ENCODE results near the gene DDX1. TPM values are rescaled to one million over a fixed set of nuclear protein-coding genes. Genes with fewer than 3 reads are reported as not detected.
A peak's percentile ranks its signal among the peaks of the same experiment; 100 is the strongest.

Gene DDX1
- total and polyA plus RNA-seq, 9 of the 15 experiments (the other 6 are each of a cell fraction or from before 2014, with no cell fraction given) = 116 to 277 (median 232) TPM

DNA sequence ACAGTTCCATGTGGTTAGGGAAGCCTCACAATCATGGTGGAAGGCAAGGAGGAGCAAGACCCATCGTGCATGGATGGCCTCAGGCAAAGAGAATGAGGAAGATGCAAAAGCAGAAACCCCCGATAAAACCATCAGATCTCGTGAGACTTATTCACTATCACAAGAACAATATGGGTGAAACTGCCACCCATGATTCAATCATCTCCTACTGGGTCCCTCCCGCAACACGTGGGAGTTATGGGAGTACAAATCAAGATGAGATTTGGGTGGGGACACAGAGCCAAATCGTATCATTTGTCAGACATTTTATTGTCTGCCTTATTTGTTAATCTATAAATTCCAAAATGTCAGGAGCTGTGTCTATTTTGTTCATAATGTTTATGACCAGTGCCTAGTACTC is 48.1 kb upstream of the DDX1 start (continued):
- TF ChIP-seq ATF3 (IDR thresholded peaks at IDR 0.05) (no peak), ATF3 (CRISPR knock-in tag; conservative IDR thresholded peaks at IDR 0.05) (no peak), ZNF165 (CRISPR knock-in tag; IDR thresholded peaks at IDR 0.05; ENCODE audit: borderline replicate concordance) (no peak)

DNA sequence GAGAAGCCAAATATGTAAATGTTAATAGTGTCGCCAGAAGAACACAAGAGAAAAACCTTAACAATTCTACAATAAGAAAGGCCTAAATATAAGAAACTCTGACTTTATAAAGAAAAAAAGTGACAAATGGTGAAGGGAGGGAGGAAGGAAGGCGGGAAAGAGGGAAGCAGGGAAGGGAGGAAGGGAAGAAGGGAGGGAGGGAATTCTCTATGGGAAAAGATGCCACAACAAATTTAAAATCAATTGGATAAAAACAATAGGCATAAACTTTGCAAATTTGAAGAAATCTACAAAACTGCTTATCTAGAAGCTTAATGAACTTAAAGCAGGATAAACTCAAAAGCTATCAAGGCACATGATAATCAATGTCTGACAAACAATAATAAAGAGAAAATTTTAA is 47.4 kb upstream of the DDX1 start:
- Histone ChIP-seq H3K9me1 (ENCODE audit: control insufficient read depth, insufficient read depth, low read length) (no peaks in the 10 kb centered on the region), H3K4me1 (replicated peaks in 1 of 2; ENCODE audit: control insufficient read depth in 2 of 2, insufficient read depth in 2 of 2, low read length in 2 of 2) (peaks cover 0 to 7% of the 10 kb centered on the region in 2 experiments; a peak in 2 of 5 replicates), H2AFZ (ENCODE audit: low read depth, low read length) (no peak overlapping the region), H3K79me2 (ENCODE audit: control insufficient read depth, insufficient read depth, low read length) (peaks cover 75% of the 10 kb centered on the region), H3K27ac (ENCODE audit: extremely low read depth, low read depth, low read length) (no peak overlapping the region), H3K4me3 (no peak overlapping the region), H3K9me3 (replicated peaks; ENCODE audit: control insufficient read depth, insufficient read depth, low read depth, low read length) (peaks cover 2% of the 10 kb centered on the region; the same call in 1 of the 2 replicates), H3K9ac (ENCODE audit: insufficient read depth in 1 of 2, low read depth in 2 of 2, low read length in 2 of 2) (no peak overlapping the region), H4K20me1 (replicated peaks; ENCODE audit: control insufficient read depth, insufficient read depth, low read length) (no peaks in the 10 kb centered on the region), H3K27me3 (ENCODE audit: control insufficient read depth in 2 of 2, insufficient read depth in 2 of 2, low read length in 2 of 2) (no peaks in the 10 kb centered on the region), H3K36me3 (ENCODE audit: control insufficient read depth, insufficient read depth, low read length) (peaks cover 77% of the 10 kb centered on the region), H3K4me2 (ENCODE audit: insufficient read depth, low read length) (no peak overlapping the region)
- ATAC-seq (no peak), FAIRE-seq (no peak), DNase-seq (ENCODE audit: extremely low read depth in 1 of 4, low spot score in 3 of 4) (no peak)
- intact Hi-C loops (cut with micrococcal nuclease) = no loop called here
- POLR2A ChIA-PET = interaction anchor here (0.8 to 2.0 kb wide), 3 partner anchors 10 to 205 kb away, joined by 3 to 5 read pairs (median 5); no protein-coding TSS in a partner anchor
- CTCF ChIA-PET (ENCODE audit: low intra/inter-chr PET ratio) = no interaction called here
- BruUV-seq (replicated peaks) = no TSS peak
- 100% methylated on average over 2 of the region's 2 CpGs for WGBS (ENCODE audit: insufficient coverage, low coverage, missing lambda C conversion rate)
- no peak for TF ChIP-seq ETV1 (tag; conservative IDR thresholded peaks at IDR 0.05; ENCODE audit: low read depth)
- TF ChIP-seq, protein P1, sequence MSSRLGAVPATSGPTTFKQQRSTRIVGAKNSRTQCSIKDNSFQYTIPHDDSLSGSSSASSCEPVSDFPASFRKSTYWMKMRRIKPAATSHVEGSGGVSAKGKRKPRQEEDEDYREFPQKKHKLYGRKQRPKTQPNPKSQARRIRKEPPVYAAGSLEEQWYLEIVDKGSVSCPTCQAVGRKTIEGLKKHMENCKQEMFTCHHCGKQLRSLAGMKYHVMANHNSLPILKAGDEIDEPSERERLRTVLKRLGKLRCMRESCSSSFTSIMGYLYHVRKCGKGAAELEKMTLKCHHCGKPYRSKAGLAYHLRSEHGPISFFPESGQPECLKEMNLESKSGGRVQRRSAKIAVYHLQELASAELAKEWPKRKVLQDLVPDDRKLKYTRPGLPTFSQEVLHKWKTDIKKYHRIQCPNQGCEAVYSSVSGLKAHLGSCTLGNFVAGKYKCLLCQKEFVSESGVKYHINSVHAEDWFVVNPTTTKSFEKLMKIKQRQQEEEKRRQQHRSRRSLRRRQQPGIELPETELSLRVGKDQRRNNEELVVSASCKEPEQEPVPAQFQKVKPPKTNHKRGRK (tag; IDR thresholded peaks at IDR 0.05) = peak; percentile 60
- no peak for TF ChIP-seq SETDB1 (IDR thresholded peaks at IDR 0.05; ENCODE audit: low read length)
- in situ Hi-C loops (cut with MboI) = no loop called here

Measured in K562 (cell line).